ENCODE data around the gene HOXD11.

DNA sequence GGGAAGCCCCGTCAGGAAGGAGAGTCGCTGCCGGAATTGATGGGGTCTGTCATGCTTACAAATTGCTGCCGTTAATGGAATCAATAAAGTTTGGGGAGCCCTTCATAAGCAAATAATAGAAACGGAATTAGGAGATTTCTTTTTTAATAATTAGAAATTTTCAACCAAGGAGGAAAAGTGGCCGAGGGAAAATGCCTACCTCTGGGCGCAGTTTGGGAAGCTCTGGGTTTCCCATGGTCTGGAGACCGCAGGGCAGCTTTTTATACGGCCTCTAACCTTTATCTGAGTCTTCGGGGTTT lies 24.6 kb upstream of the HOXD11 start:
- TF ChIP-seq, protein P1, sequence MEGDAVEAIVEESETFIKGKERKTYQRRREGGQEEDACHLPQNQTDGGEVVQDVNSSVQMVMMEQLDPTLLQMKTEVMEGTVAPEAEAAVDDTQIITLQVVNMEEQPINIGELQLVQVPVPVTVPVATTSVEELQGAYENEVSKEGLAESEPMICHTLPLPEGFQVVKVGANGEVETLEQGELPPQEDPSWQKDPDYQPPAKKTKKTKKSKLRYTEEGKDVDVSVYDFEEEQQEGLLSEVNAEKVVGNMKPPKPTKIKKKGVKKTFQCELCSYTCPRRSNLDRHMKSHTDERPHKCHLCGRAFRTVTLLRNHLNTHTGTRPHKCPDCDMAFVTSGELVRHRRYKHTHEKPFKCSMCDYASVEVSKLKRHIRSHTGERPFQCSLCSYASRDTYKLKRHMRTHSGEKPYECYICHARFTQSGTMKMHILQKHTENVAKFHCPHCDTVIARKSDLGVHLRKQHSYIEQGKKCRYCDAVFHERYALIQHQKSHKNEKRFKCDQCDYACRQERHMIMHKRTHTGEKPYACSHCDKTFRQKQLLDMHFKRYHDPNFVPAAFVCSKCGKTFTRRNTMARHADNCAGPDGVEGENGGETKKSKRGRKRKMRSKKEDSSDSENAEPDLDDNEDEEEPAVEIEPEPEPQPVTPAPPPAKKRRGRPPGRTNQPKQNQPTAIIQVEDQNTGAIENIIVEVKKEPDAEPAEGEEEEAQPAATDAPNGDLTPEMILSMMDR (IDR thresholded peaks at IDR 0.05 in 4 of 5, conservative IDR thresholded peaks at IDR 0.05 in 1 of 5): no peak
- no peak for TF ChIP-seq POLR2A (IDR thresholded peaks at IDR 0.05)

All from gastrocnemius medialis (tissue), 4 donors.